HG02981 (cell line): ENCODE results near the gene COL17A1.

Experiments
- ATAC-seq: cut with Tn5 transposase; IDR thresholded peaks from one replicate; pipeline ENCODE4 v1.9.1; 2021; ENCODE audit warnings: mild to moderate bottlenecking, moderate library complexity; ENCODE audit not compliant: unreplicated experiment

COL17A1 gene

DNA sequence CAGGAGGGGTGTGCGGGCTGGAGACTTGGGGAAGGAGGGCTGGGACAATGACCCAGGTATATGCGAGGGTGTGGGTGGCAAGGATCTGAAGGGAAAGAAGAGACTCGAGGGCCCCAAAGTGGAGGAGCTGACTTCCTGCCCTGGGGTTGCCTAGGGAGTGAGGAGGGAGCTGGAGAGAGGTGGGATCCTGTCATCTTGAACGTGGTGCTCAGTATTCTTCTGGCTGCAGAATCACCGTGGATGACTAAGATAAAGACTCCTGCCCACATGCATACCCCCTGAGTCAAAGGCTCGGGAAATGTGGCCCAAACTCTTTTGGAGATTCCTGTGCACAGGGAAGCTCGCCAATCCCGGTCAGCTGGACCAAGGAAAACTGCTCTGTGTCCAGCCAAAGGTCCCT is 31.2 kb downstream of the COL17A1 start:
- no peak for ATAC-seq

DNA sequence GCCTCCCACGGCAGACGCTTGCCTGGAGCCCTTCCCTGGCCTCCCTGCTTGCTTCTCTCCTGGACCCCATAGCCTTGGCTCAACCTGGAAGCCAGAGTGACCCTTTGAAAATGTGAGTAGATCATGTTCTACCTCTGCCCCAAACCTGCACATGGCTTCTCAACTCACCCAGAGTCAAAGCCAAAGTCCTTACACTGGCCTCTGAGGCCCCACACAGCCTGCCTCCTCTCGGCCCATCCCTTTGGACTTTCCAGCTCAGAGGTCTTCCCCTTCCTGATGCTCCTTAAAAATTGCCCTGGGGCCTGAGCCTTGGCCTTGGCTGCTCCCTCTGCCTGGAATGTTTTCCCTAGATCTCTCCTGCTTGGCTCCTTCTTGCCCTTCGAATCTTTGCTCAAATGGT is 32.5 kb downstream of the COL17A1 start:
- ATAC-seq = no peak

DNA sequence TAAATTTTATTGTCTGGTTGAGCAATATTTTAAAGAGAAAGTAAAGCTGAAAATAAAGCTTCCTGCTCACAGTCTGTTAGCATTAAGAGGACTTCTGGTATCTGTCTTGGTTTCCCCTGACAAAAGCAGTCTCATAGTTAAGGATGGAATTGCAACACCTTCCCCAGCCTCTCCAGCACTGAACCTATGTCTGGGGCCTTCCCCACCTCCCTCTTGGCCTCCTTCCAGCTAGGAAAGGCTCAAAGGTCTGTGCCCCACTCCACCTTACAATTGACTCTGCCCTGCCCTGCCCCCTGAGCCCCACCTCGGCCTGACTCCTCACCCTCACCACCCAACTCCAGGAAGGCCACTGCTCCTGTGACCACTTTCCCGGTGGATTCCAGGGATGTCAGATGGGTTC is 33.2 kb downstream of the COL17A1 start:
- ATAC-seq = no peak

DNA sequence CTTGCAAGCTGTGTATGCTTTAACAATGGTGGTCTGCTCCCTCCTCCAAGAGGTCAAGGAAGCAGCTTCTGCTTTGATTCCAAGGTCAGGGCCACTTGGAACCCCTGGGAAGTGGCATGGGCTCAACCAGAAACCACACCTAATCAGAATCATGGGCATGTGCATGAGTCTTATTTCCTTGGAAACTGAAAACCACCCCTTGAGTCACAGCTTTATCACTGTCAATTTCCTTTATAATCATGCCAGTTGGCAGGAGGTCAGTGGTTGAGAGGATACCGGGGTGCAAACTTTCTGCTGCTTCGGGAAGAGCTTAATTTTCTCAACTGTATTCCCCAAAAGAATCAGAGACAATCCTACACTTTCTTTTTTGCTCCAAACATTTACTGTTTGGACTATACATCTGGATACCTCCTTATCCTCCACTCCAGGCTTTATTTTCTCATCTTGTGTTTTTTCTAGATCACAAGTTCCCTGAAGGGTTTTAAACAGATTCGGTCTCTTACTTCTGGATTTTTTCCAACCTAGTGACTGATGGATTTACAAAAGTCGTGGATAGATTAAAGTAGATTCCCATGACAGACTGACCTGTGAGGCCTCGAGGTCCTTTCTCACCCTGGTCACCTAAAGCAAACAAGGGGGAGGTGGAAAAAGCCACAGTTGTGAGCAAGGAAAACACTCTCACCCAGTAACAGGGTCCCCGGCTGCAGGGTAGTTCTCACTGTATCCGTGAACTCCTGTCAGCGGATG is 36.0 kb downstream of the COL17A1 start:
- ATAC-seq = no peak

DNA sequence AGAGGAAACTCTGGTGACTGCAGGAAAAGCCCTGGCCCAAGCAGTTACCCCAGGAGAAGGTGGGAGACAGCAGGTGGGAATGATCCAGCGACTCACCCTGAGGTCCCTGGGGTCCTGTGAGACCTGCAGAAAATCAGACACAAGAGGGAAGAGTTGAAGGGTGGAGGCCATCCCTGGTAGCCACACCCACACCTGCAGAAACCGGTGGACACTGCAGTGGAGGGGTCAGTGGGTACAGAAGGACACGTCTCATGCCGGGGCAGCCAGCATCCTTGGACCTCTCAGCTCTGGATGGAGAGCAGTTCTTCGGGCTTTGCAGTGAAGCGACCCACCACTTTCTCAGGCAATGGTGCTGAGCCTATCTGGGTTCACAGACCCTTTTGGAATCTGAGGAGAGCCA is 39.0 kb downstream of the COL17A1 start:
- no peak for ATAC-seq

DNA sequence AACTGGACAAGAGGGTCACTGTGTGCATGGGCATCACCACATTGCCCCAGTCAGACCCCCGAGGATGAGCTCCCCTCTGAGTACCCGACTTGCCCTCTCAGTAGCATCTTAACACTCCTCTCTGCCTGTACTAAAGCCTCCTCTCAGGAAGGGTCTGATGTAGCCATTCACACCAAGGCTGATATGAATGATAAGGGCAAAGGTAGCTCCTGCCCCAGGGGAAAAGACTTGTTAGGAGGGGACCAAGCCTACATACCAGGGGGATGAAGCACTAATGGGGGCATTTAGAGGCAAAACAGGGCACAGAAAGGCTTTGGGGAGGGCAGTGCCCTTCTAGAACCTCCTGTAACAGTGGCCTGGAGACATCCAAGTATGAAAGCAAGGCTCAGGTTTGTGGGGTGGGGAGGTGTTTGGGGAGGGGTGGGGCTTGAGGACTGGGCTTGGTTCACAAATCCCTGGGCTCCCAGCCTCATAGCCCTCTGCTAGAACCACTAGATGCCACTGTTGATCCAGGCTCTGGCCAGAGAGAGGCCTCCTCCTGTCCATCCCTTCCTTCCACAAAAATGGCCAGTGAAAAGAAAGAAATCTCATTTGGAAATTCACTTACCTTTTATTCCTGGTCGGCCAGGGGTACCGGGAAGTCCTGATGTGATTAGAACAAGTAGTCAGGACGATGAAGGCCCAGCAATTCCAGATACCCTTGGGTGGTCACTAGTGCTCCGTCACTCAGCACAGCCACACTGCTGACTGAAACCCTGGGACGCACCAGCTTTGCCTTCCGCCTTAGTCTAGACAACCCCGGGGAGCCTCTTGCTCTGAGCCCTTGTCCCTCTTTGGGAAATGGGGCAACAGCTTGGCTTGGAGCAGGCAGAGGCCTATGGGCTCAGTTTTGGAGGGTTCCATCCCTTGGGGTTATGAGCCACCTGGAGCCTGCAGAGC is 40.3 kb downstream of the COL17A1 start:
- ATAC-seq = no peak

DNA sequence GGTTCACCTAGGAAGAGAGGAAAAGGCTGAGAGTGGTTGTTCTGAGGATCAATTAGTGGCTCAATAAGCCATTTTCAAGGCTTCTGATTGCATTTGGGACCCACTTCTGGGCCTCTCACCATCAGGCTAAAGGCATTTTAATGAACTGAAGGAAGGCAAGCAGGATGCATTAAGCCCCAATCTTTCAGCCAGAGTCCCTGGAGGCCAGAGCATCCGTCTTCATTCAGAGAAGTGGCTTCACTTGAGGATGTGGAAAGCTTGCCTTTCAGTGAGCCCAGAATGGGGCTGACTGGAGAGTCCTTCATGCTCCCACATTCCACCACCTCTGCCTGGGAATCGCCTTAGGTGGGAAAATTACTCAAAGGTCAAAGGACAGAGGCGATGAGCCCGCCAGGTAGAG is 41.8 kb downstream of the COL17A1 start:
- ATAC-seq = no peak

DNA sequence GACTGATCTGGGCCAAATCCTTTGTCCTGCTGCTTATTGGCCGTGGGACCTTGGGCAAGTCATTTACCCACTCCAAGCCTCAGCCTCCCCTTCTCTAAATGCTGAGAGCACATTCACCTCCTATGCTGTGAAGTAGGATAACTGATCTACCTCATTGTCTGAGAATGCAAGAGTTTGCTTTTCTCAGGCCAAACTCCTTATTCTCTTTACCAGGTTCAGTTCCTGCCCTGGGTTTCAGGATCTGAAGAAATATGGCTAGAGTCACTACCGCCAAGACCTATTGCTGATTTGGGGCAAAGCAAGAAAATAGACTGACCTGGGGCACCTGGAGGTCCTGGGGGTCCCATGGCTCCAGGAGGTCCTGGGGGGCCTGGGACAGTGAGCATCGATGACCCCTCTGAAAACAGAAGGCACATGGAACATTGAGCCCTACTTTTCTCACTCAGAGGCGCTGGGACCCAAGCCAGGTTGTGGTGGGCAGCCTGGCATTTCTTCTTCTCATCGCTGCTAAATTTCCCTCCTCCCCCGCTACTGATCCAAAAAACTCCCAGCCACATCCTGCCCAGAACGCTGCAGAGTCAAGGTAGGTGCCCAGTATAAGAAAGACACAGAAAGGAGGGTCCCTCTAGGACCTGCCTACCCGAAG is 42.4 kb downstream of the COL17A1 start:
- ATAC-seq = no peak

DNA sequence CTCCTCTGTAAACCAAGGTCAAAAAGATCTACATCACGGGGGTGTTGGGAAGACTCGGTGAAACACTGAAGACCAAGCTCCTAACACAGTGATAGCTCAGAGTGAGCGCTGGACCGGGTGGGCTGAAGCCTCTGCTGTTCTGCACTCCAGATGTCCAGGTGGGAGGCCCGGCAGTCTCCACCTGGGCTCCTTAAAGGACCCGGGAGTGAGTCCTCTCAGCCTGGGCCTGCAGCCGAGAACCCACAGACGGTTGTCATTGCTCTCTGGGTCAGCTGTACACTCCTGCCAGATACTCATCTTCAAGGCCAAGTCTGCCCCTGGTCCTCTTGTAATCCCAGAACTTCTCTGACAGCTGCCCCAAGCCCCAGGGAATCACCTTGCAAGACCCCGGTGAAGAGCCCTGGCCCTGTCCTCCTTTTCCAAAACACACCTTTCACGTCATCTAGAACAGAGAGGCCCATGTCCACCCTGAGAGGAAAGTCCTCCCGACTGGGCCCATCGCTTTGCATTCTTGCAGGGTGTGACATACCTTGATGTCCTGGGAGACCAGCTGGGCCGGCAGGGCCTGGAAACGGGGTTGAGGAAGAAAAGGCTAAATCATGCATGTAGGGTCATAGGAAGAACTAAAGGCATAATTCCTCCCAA is 43.7 kb downstream of the COL17A1 start:
- ATAC-seq = no peak

DNA sequence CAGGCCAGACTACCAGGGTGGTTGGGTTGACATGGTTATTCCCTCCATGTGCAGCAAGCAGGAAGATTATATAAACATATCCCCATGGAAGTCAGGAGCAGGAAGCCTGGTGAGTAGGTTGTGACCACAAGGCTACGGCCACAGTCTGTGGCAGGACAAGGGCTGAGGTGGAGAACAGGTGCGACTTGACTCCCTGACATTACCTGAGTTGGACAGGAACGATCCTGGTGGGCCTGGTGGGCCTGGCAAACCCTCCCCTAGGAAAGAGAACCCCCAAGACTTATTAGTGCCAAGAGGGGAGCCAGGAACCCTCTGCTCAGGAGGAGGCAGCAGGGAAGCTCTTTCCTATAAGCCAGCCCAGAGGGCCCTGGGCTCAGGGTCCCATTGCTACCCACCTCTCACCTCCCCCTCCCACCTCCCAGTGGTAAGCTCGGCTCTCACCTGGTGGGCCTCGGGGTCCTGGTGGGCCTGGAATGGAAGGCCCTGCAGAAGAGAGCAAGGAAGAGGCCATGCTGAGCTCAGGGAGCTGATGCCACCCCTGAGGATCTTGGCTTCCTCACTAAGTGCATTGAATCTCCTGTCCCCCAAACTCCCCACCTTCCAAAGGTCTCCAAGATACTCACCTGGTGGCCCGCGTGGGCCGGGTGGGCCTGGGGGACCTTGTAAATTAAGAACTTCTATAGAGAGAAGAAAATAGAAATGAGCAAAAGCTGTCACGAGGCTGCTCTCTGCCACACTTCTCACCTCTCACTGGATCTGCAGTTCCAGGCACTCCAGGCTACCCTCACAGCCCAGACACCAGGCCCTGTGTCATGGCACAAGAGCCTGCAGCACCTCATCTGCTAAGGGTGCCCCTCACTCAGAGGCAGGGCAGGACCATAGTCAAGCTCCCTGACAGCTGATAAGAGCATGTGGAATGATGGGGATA is 44.6 kb downstream of the COL17A1 start:
- ATAC-seq = no peak

DNA sequence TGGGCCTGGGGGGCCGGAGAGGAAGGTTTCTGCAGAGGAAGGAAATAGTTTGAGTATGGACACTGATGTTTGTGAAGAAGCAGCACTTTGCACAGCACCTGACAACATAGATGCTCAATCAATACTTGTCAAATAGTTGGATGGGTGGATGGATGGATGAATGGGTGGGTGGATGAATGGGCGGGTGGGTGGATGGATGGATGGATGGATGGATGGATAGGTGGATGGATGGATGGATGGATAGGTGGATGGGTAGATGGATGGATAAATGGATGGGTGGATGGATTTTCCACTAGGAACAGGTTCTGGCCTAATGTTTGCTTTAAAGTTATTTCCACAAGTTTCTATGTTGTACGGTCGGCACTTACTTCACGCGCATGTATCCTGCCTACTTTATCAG is 45.3 kb downstream of the COL17A1 start:
- no peak for ATAC-seq

DNA sequence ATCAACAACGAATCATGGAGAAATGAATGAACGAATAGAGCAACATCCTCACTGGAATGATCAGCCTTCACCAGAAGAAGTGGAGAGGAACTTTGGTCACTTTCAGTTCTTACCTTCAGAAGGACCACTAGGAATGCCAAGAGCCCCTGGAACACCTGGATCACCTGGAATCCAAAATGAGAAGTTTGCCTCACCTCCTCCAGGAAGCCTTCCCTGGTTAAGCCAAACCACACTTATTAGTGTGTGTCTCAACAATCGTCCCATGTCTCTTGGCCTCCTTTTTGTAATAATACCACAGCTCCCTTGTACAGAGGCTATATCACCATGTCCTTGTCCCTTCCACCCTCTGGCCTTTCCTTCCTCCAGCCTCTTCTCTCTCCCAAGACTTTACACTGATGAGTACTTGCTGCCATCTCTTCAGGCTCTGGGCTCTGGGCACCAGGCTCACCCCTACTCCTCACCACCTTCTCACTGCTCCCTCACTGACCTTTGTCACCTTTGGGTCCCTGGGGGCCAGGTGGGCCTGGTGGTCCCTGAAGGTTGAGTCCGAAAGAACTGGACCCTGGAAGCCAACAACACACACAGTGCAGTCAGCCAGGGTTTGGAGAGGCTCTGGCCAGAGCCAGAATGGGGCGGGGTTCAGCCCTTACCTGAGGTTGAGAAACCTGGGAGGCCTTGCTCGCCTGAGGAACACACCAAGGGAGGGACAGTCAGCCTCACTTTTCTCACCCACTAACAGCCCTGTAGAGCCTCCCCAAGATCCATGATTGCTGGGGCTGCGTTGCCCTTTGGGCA is 46.5 kb downstream of the COL17A1 start:
- no peak for ATAC-seq

DNA sequence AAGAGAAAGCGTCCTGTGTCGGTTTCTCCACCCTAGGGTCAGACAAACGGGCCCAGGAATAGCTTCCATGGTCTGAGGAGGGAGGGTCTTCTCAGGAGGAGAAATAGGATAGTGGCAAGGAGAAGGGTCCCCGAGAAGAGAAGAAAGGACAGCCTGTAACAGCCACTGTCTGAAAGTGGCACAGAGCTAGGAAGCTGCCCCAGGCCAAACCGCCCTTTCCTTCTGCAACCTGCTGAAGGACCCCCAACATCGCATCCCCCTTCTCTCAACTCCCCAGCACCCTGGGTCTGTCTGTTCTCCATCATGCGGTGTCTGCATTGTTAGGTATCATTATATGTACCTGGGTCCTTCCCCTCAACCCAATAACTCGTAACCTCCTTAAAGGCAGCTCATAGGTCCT is 47.1 kb downstream of the COL17A1 start:
- no peak for ATAC-seq

DNA sequence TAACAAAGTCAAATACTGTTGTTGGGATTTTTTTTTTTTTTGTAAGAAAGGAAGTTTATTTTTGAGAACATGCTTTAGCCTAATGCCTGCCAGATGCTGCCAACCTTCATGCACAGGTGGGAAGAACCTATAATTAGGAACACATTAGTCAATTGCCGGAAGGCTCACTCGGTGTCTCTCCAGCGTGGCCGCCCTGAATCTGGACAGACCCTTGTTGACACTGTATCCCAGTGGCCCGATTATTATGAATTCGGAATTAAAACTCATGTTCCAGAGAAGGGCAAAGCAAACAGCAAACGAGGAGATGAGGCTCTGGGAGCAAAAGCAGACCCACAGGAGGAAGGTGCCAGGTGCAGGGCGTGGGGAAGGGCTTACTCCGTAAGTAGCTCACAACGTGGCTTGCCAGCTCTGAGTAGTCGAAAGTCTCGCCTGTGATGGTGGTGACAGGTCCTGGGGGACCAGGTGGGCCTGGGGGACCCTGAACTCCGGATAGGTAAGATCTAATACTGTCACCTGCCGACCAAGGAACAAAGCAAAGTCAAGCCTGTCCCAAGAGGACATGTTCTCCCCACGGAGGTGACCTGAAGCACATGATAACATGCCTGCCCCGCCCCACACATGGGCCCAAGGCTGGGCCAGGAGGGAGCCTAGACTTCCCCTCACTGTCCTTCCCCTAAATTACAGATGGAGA is 48.3 kb downstream of the COL17A1 start:
- no peak for ATAC-seq

DNA sequence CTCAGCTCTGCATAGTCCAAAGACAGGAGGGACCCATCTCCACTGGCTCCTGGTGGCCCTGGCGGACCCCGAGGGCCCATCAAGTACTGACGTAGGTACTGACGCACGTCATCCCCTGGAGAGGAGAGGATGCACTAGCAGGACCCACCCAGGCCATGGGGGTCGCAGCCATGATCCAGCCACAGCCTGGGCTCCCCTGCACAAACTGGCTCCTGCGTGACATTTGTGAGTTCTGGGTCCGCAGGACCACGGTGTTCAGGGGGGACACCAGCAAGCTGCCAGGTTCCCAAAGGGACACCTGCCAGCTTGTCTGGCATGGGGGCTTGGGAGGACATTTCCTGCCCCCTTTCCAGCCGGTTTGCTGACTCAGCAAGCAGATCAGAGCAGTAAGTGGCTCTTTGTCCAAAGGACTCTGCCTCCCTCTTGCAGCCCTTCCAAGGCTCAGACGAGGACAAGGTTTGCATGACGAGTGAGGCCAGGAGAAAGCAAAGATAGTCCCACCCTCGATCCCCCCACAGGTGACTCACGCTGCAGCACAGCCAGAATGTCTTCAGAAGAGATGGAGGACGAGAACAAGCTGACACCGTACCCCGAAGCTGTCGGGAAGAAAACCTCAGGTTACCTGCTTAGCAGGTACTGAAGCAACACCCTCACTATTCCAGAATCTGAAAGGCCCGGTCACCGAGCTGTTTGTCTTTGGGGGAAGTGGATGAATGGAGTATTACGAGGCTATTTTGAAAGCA is 49.0 kb downstream of the COL17A1 start:
- ATAC-seq = no peak

DNA sequence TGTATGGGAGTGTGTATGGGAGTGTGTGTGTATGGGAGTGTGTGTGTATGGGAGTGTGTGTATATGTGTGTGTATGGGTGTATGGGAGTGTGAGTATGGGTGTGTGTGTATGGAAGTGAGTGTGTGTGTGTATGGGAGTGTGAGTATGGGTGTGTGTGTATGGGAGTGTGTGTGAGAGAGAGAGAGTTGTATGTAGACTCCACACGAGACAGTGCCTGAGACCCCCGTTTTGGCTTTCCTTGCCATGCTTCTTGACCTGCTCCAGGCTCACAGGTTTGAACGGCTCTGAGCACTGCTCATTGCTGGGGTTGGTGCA is 49.7 kb downstream of the COL17A1 start:
- ATAC-seq = no peak

DNA sequence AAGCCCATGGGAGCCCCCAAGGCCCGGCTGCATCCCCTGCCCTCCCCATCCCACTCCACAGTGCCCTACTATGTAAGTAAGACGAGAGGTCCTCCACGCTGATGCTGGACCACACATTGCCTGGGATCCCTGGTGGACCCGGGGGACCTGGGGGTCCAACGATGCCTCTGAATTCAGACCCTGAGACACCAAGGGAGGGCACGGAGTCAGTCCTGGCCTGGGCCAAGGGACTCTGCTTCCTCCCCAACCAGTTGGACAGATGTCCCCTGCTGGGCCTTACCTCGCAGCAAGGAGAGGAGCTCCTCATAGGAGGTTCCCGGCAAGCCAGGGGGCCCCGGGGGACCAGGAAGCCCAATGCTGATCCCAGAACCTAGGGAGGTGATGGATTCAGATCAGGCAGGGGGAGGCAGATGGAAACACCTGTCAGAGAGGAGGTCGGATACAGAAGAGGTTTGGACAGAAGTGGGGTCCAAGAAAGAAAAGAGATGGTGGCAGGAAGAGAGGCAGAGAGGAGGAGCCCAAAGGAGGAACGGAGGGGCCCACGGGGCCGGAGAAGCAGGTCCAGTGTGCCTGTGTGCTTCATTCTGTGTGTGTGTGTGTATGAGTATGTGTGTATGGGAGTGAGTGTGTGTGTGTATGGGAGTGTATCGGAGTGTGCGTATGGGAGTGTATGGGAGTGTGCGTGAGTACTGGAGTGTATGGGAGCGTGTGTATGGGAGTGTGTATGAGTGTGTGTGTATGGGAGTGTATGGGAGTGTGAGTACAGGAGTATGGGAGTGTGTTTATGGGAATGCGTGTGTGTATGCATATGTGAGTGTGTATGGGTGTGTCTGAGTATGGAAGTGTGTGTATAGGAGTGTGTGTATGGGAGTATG is 50.2 kb downstream of the COL17A1 start:
- ATAC-seq = no peak
